ENCODE results near the gene ANKRD9.

Gene ANKRD9

GRCh38 chr14:102469261-102469660, 40.3 kb downstream of the ANKRD9 start:
- DNase-seq = no peak

GRCh38 chr14:102464846-102465341, 44.7 kb downstream of the ANKRD9 start:
- DNase-seq = no peak

- DNase-seq = no peak
These were observed 45.6 kb downstream of the ANKRD9 start for GRCh38 chr14:102464006-102464405.

- no peak for DNase-seq
These were observed 47.2 kb downstream of the ANKRD9 start for GRCh38 chr14:102462391-102462790.

GRCh38 chr14:102461490-102462338, 47.9 kb downstream of the ANKRD9 start:
- DNase-seq = no peak

- DNase-seq = no peak
These were observed 52.1 kb downstream of the ANKRD9 start for GRCh38 chr14:102457509-102457908.

- no peak for DNase-seq
These were observed 54.9 kb downstream of the ANKRD9 start for GRCh38 chr14:102454711-102455110.

GRCh38 chr14:102452302-102452701, 57.3 kb downstream of the ANKRD9 start:
- no peak for DNase-seq
